ENCODE data around the gene MRPL53. TPM values are rescaled to one million over a fixed set of nuclear protein-coding genes. Genes with fewer than 3 reads are reported as not detected.

The MRPL53 gene
- total and polyA plus RNA-seq, 2 of the 13 experiments (the other 11 are each of a cell fraction or from before 2014, with no cell fraction given), result 34.3 to 51.9 TPM

- TF ChIP-seq, protein P1, sequence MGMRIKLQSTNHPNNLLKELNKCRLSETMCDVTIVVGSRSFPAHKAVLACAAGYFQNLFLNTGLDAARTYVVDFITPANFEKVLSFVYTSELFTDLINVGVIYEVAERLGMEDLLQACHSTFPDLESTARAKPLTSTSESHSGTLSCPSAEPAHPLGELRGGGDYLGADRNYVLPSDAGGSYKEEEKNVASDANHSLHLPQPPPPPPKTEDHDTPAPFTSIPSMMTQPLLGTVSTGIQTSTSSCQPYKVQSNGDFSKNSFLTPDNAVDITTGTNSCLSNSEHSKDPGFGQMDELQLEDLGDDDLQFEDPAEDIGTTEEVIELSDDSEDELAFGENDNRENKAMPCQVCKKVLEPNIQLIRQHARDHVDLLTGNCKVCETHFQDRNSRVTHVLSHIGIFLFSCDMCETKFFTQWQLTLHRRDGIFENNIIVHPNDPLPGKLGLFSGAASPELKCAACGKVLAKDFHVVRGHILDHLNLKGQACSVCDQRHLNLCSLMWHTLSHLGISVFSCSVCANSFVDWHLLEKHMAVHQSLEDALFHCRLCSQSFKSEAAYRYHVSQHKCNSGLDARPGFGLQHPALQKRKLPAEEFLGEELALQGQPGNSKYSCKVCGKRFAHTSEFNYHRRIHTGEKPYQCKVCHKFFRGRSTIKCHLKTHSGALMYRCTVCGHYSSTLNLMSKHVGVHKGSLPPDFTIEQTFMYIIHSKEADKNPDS (CRISPR knock-in tag; IDR thresholded peaks at IDR 0.05), result peak; percentile 80; the same call in 1 of the 2 replicates
- TF ChIP-seq E2F1 (CRISPR knock-in tag; IDR thresholded peaks at IDR 0.05) (0 out of 2 replicates have a peak, but pooled peaks have one; percentile 59), ZNF432 (CRISPR knock-in tag; IDR thresholded peaks at IDR 0.05; ENCODE audit: borderline replicate concordance) (no peak), ZNF496 (CRISPR knock-in tag; IDR thresholded peaks at IDR 0.05; ENCODE audit: insufficient replicate concordance) (no peak), NRL (CRISPR knock-in tag; IDR thresholded peaks at IDR 0.05; ENCODE audit: borderline replicate concordance) (peak; percentile 74; the same call in 1 of the 2 replicates), TFE3 (CRISPR knock-in tag; IDR thresholded peaks at IDR 0.05) (peak; percentile 71; the same call in 1 of the 2 replicates), THYN1 (CRISPR knock-in tag; IDR thresholded peaks at IDR 0.05; ENCODE audit: borderline replicate concordance, low read depth) (no peak; the same call in 1 of the 2 replicates), ZNF121 (CRISPR knock-in tag; IDR thresholded peaks at IDR 0.05) (0 out of 2 replicates have a peak, but pooled peaks have one; percentile 24), ZBTB42 (CRISPR knock-in tag; IDR thresholded peaks at IDR 0.05) (peak; percentile 84; the same call in 1 of the 2 replicates), ZNF430 (CRISPR knock-in tag; IDR thresholded peaks at IDR 0.05) (no peak), BATF2 (CRISPR knock-in tag; IDR thresholded peaks at IDR 0.05) (0 out of 2 replicates have a peak, but pooled peaks have one; percentile 59), PAX8 (CRISPR knock-in tag; IDR thresholded peaks at IDR 0.05; ENCODE audit: borderline replicate concordance) (peak; percentile 93; the same call in 1 of the 2 replicates), AGO1 (IDR thresholded peaks at IDR 0.05; ENCODE audit: low read depth, low read length, poor library complexity, severe bottlenecking) (peak; percentile 98), FOSL1 (CRISPR knock-in tag; IDR thresholded peaks at IDR 0.05; ENCODE audit: borderline replicate concordance) (no peak), JUND (CRISPR knock-in tag; IDR thresholded peaks at IDR 0.05) (peak; percentile 9), ZNF234 (CRISPR knock-in tag; conservative IDR thresholded peaks at IDR 0.05) (no peak), ZNF414 (CRISPR knock-in tag; IDR thresholded peaks at IDR 0.05) (peak; percentile 77; the same call in 1 of the 2 replicates)
- TF ChIP-seq, protein P2, sequence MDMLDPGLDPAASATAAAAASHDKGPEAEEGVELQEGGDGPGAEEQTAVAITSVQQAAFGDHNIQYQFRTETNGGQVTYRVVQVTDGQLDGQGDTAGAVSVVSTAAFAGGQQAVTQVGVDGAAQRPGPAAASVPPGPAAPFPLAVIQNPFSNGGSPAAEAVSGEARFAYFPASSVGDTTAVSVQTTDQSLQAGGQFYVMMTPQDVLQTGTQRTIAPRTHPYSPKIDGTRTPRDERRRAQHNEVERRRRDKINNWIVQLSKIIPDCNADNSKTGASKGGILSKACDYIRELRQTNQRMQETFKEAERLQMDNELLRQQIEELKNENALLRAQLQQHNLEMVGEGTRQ (IDR thresholded peaks at IDR 0.05; ENCODE audit: low read depth, low read length), result peak; percentile 82
- TF ChIP-seq, protein P2 (CRISPR knock-in tag; IDR thresholded peaks at IDR 0.05; ENCODE audit: borderline replicate concordance), result peak; percentile 81
Observed at GRCh38 chr2:74507145-74507925, 34.9 kb upstream of the MRPL53 start, which contains the start of gene PCGF1 (continued).

Measured in HepG2 (cell line).